IMR-90 (cell line): ENCODE results near the gene RAB30. TPM values are rescaled to one million over a fixed set of nuclear protein-coding genes. Genes with fewer than 3 reads are reported as not detected.

ENCODE experiments used
- ATAC-seq: fragments of 200-7000 bp; cut with Tn5 transposase; 2 replicates; pipeline ENCODE4 v1.9.1; 2020; ENCODE audit warnings: low read depth, mild to moderate bottlenecking, moderate library complexity
- BruUV-seq: library from RNA; stranded (reverse); fragments of 400-500 nt; replicated peaks from 2 replicates; lab custom pipeline; 2021; lab: Mats Ljungman, UMichigan
- CTCF ChIA-PET: fragments of 300-600 bp; formaldehyde crosslinking; extraction: SDS; loops from one replicate; lab custom pipeline; 2021; ENCODE audit warnings: antibody characterized with exemption; lab: Yijun Ruan, JAX
- POLR2A ChIA-PET: fragments of 300-600 bp; sonication (Branson Sonifier 250); formaldehyde crosslinking; loops from one replicate; lab custom pipeline; 2022; ENCODE audit warnings: antibody characterized with exemption; ENCODE audit not compliant: unreplicated experiment; lab: Charles Lee
- DNase-seq: peaks from one replicate; pipeline ENCODE4 v3.0.0; 2013
- H2AFZ ChIP-seq: replicated peaks from 2 replicates; pipeline ENCODE3; 2013; ENCODE audit warnings: low read length, mild to moderate bottlenecking; ENCODE audit not compliant: poor library complexity
- H2AK5ac ChIP-seq: 2 replicates; pipeline ENCODE4 v1.6.1; 2013; ENCODE audit warnings: low read depth, low read length, inconsistent platforms
- H2AK9ac ChIP-seq: replicated peaks from 2 replicates; pipeline ENCODE3; 2013; ENCODE audit warnings: mild to moderate bottlenecking, low read depth, low read length, moderate library complexity; ENCODE audit not compliant: poor library complexity
- H2BK120ac ChIP-seq: 2 replicates; pipeline ENCODE4 v1.6.1; 2013; ENCODE audit warnings: low read depth, low read length, inconsistent platforms
- H2BK15ac ChIP-seq: 3 replicates; pipeline ENCODE4 v1.6.1; 2013; ENCODE audit warnings: low read depth, low read length, inconsistent platforms
- H2BK20ac ChIP-seq: 2 replicates; pipeline ENCODE4 v1.6.1; 2013; ENCODE audit warnings: low read depth, mild to moderate bottlenecking, inconsistent platforms, low read length, moderate library complexity
- H2BK5ac ChIP-seq: 2 replicates; pipeline ENCODE4 v1.6.1; 2013; ENCODE audit warnings: mild to moderate bottlenecking, low read depth, low read length, inconsistent platforms; ENCODE audit not compliant: poor library complexity, severe bottlenecking
- H3K14ac ChIP-seq: replicated peaks from 2 replicates; pipeline ENCODE4 v1.6.1; 2013; ENCODE audit warnings: low read depth, low read length, inconsistent platforms
- H3K18ac ChIP-seq: 2 replicates; pipeline ENCODE4 v1.6.1; 2013; ENCODE audit warnings: low read depth, low read length, control low read depth
- H3K23ac ChIP-seq: 2 replicates; pipeline ENCODE4 v1.6.1; 2013; ENCODE audit warnings: low read depth, low read length, inconsistent platforms
- H3K27ac ChIP-seq: 2 replicates; pipeline ENCODE4 v1.5.1; 2013; ENCODE audit warnings: mild to moderate bottlenecking, control low read depth, low read length; ENCODE audit not compliant: insufficient read depth
- H3K27me3 ChIP-seq: 2 replicates; pipeline ENCODE4 v1.6.1; 2013; ENCODE audit warnings: low read length; ENCODE audit not compliant: control insufficient read depth, insufficient read depth
- H3K36me3 ChIP-seq: 2 replicates; pipeline ENCODE4 v1.6.1; 2013; ENCODE audit warnings: low read length, mixed read lengths; ENCODE audit not compliant: control insufficient read depth, insufficient read depth
- H3K4ac ChIP-seq: 2 replicates; pipeline ENCODE4 v1.6.1; 2013; ENCODE audit warnings: low read depth, low read length, inconsistent platforms
- H3K4me1 ChIP-seq: 2 replicates; pipeline ENCODE4 v1.6.1; 2013; ENCODE audit warnings: low read length, mixed read lengths; ENCODE audit not compliant: control insufficient read depth, insufficient read depth
- H3K4me2 ChIP-seq: 2 replicates; pipeline ENCODE4 v1.6.1; 2013; ENCODE audit warnings: low read depth, mild to moderate bottlenecking, control low read depth, low read length, moderate library complexity
- H3K4me3 ChIP-seq: 2 replicates; pipeline ENCODE4 v1.5.1; 2013; ENCODE audit warnings: low read depth, mild to moderate bottlenecking, control low read depth, low read length, moderate library complexity; ENCODE audit not compliant: insufficient read depth
- H3K56ac ChIP-seq: 2 replicates; pipeline ENCODE4 v1.6.1; 2013; ENCODE audit warnings: low read length, inconsistent platforms; ENCODE audit not compliant: insufficient read depth; ENCODE audit errors: extremely low read depth
- H3K79me1 ChIP-seq, 2 experiments: 2 replicates each; pipeline ENCODE4 v1.6.1; 2013; ENCODE audit warnings: low read length in 2 of 2, inconsistent platforms in 1 of 2, low read depth in 1 of 2
- H3K9ac ChIP-seq: 2 replicates; pipeline ENCODE4 v1.6.1; 2013; ENCODE audit warnings: low read depth, low read length, control low read depth
- H3K9me1 ChIP-seq: 2 replicates; pipeline ENCODE4 v1.6.1; 2013; ENCODE audit warnings: low read length, inconsistent platforms; ENCODE audit not compliant: insufficient read depth
- H3K9me3 ChIP-seq: 2 replicates; pipeline ENCODE4 v1.6.1; 2013; ENCODE audit warnings: low read length; ENCODE audit not compliant: control insufficient read depth, insufficient read depth
- H4K20me1 ChIP-seq: 2 replicates; pipeline ENCODE4 v1.6.1; 2013; ENCODE audit warnings: low read length, inconsistent platforms; ENCODE audit not compliant: insufficient read depth
- H4K5ac ChIP-seq: 2 replicates; pipeline ENCODE4 v1.6.1; 2013; ENCODE audit warnings: mild to moderate bottlenecking, low read depth, low read length, control low read depth
- H4K8ac ChIP-seq, 2 experiments: 2 replicates each; pipeline ENCODE4 v1.6.1; 2013; ENCODE audit warnings: low read depth in 2 of 2, low read length in 2 of 2, control low read depth in 1 of 2, inconsistent platforms in 1 of 2
- H4K91ac ChIP-seq: 2 replicates; pipeline ENCODE4 v1.6.1; 2013; ENCODE audit warnings: low read depth, low read length, inconsistent platforms; ENCODE audit not compliant: insufficient read depth
- BHLHE40 ChIP-seq: fragments of 150-350 bp; IDR thresholded peaks from 2 replicates; pipeline ENCODE4 v1.6.1; 2016; ENCODE audit warnings: mild to moderate bottlenecking, low read depth, low read length
- CEBPB ChIP-seq: IDR thresholded peaks from 2 replicates; pipeline ENCODE4 v1.6.1; 2012; ENCODE audit warnings: low read depth, low read length, improper control_type of control experiment
- CHD1 ChIP-seq: IDR thresholded peaks from 2 replicates; pipeline ENCODE4 v1.6.1; 2012; ENCODE audit warnings: low read depth, low read length, improper control_type of control experiment
- CTCF ChIP-seq: conservative IDR thresholded peaks from 2 replicates; pipeline ENCODE4 v1.5.1; 2012; ENCODE audit warnings: mild to moderate bottlenecking, low read depth, low read length, improper control_type of control experiment
- FOS ChIP-seq: fragments of 150-350 bp; IDR thresholded peaks from 2 replicates; pipeline ENCODE4 v1.6.1; 2016; ENCODE audit warnings: low read depth, low read length
- MAFK ChIP-seq: IDR thresholded peaks from 2 replicates; pipeline ENCODE4 v1.6.1; 2012; ENCODE audit warnings: low read depth, low read length, improper control_type of control experiment
- MAZ ChIP-seq: IDR thresholded peaks from 2 replicates; pipeline ENCODE4 v1.6.1; 2012; ENCODE audit warnings: low read depth, mild to moderate bottlenecking, low read length, improper control_type of control experiment, moderate library complexity, borderline replicate concordance
- MXI1 ChIP-seq: IDR thresholded peaks from 2 replicates; pipeline ENCODE4 v1.6.1; 2012; ENCODE audit warnings: low read depth, mild to moderate bottlenecking, low read length, moderate library complexity, borderline replicate concordance
- NFE2L2 ChIP-seq: fragments of 150-350 bp; IDR thresholded peaks from 2 replicates; pipeline ENCODE4 v1.6.1; 2016; ENCODE audit warnings: low read depth, mild to moderate bottlenecking, low read length
- POLR2A ChIP-seq: IDR thresholded peaks from 2 replicates; pipeline ENCODE4 v1.6.1; 2012; ENCODE audit warnings: mild to moderate bottlenecking, low read depth, low read length
- RAD21 ChIP-seq: IDR thresholded peaks from 2 replicates; pipeline ENCODE4 v1.6.1; 2012; ENCODE audit warnings: low read length, improper control_type of control experiment
- RCOR1 ChIP-seq: IDR thresholded peaks from 2 replicates; pipeline ENCODE4 v1.6.1; 2012; ENCODE audit warnings: mild to moderate bottlenecking, low read length, improper control_type of control experiment; ENCODE audit not compliant: insufficient replicate concordance
- RFX5 ChIP-seq: IDR thresholded peaks from 2 replicates; pipeline ENCODE4 v1.8.0; 2012; ENCODE audit warnings: low read depth, mild to moderate bottlenecking, low read length, moderate library complexity
- SMC3 ChIP-seq: fragments of 150-350 bp; IDR thresholded peaks from 2 replicates; pipeline ENCODE4 v1.6.1; 2016; ENCODE audit warnings: low read depth, mild to moderate bottlenecking, antibody characterized with exemption, low read length, moderate library complexity
- USF2 ChIP-seq: fragments of 150-350 bp; IDR thresholded peaks from 2 replicates; pipeline ENCODE4 v1.6.1; 2017; ENCODE audit warnings: mild to moderate bottlenecking, antibody characterized with exemption, low read length, low read depth
- dilution Hi-C: fragments of 300-500 bp; cut with HindIII; formaldehyde crosslinking; loops from one replicate; pipeline ENCODE4 v1.14.3; 2018; ENCODE audit warnings: low sequenced_read_pairs; ENCODE audit not compliant: unreplicated experiment
- in situ Hi-C: fragments of 300-500 bp; cut with MboI; formaldehyde crosslinking; loops from 3 replicates; pipeline ENCODE4 v1.14.3; 2019; ENCODE audit warnings: low sequenced_read_pairs, inconsistent platforms, mixed read lengths
- intact Hi-C: fragments of 100-400 bp; cut with micrococcal nuclease; formaldehyde crosslinking; loops from 2 replicates; pipeline ENCODE4 v1.10.0; 2022
- polyA plus RNA-seq, 3 experiments: library from polyadenylated mRNA; depleted of rRNA; stranded (reverse); fragments of >200 nt; gene quantifications; 2 replicates each; pipeline ENCODE4 v1.2.3, GENCODE V29; 2012; ENCODE audit warnings: low replicate concordance in 1 of 3
- total RNA-seq: library from RNA; depleted of rRNA; stranded (reverse); fragments of >200 nt; gene quantifications from 2 replicates; pipeline ENCODE4 v1.2.3, GENCODE V29; 2012
- TF ChIP-seq, protein P1 (sequence below): fragments of 150-350 bp; IDR thresholded peaks from 2 replicates; pipeline ENCODE4 v1.6.1; 2016; ENCODE audit warnings: low read depth, mild to moderate bottlenecking, low read length, moderate library complexity, borderline replicate concordance

RAB30 gene
- total and polyA plus RNA-seq, 2 of the 4 experiments (the other 2 are of a cell fraction): 7.2 to 25.6 TPM

GRCh38 chr11:82979824-82980223 lies 91.9 kb downstream of the RAB30 start:
- peak overlapping the region; percentile 64 for H2BK120ac ChIP-seq
- H2AK9ac ChIP-seq: no peak overlapping the region
- H2AFZ ChIP-seq: no peak overlapping the region
- peak overlapping the region; percentile 76; the same call in 1 of the 2 replicates for H4K91ac ChIP-seq
- H2BK20ac ChIP-seq: peak overlapping the region; percentile 77
- no peak overlapping the region for H3K4me2 ChIP-seq
- no TSS peak for BruUV-seq
- no peaks in the 10 kb centered on the region; the same call in 1 of the 2 replicates for H3K9me1 ChIP-seq
- H3K79me1 ChIP-seq: peaks cover 0 to 3% of the 10 kb centered on the region in 2 experiments; a peak in 1 of 4 replicates
- peak overlapping the region; percentile 53 for H2BK5ac ChIP-seq
- peak overlapping the region; percentile 22 to 70 for H4K8ac ChIP-seq
- peak overlapping the region; percentile 53 for H3K27ac ChIP-seq
- no peak overlapping the region for H3K23ac ChIP-seq
- H4K20me1 ChIP-seq: no peaks in the 10 kb centered on the region
- DNase-seq (no peak), ATAC-seq (no peak)
- dilution Hi-C loops: no loop called here
- H4K5ac ChIP-seq: peak overlapping the region; percentile 91; the same call in 1 of the 2 replicates
- ChIA-PET POLR2A (no interaction called here), CTCF (no interaction called here)
- intact Hi-C loops: loop anchor here (5.0 kb wide), 1 partner anchor 177 kb away; the partner anchor contains the start of gene PCF11
- no peaks in the 10 kb centered on the region for H3K9me3 ChIP-seq
- no peaks in the 10 kb centered on the region for H3K27me3 ChIP-seq
- peak overlapping the region; percentile 74 for H3K14ac ChIP-seq
- in situ Hi-C loops: no loop called here
- peaks cover 11% of the 10 kb centered on the region for H3K36me3 ChIP-seq
- H2AK5ac ChIP-seq: peak overlapping the region; percentile 31; the same call in 1 of the 2 replicates
- no peak overlapping the region for H3K4me3 ChIP-seq
- peak overlapping the region; percentile 93; the same call in 1 of the 2 replicates for H3K18ac ChIP-seq
- 0 out of 2 replicates have a peak overlapping the region, but pooled peaks have one; percentile 23 for H3K56ac ChIP-seq
- TF ChIP-seq CHD1: no peak
- TF ChIP-seq CTCF: no peak
- no peak for TF ChIP-seq MXI1
- no peak for TF ChIP-seq CEBPB
- no peak for TF ChIP-seq USF2
- no peak for TF ChIP-seq RFX5
- no peak for TF ChIP-seq RAD21
- no peak for TF ChIP-seq BHLHE40
- no peak for TF ChIP-seq MAFK
- TF ChIP-seq, protein P1, sequence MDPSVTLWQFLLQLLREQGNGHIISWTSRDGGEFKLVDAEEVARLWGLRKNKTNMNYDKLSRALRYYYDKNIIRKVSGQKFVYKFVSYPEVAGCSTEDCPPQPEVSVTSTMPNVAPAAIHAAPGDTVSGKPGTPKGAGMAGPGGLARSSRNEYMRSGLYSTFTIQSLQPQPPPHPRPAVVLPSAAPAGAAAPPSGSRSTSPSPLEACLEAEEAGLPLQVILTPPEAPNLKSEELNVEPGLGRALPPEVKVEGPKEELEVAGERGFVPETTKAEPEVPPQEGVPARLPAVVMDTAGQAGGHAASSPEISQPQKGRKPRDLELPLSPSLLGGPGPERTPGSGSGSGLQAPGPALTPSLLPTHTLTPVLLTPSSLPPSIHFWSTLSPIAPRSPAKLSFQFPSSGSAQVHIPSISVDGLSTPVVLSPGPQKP: no peak
- TF ChIP-seq MAZ: no peak
- no peak for TF ChIP-seq NFE2L2
- no peak for TF ChIP-seq POLR2A
- TF ChIP-seq FOS: no peak
- no peak for TF ChIP-seq RCOR1
- TF ChIP-seq SMC3: no peak
- peaks cover 3% of the 10 kb centered on the region for H3K4me1 ChIP-seq
- H2BK15ac ChIP-seq: peak overlapping the region; percentile 34; the same call in 2 of the 3 replicates
- H3K4ac ChIP-seq: peak overlapping the region; percentile 76
- H3K9ac ChIP-seq: no peak overlapping the region; the same call in 1 of the 2 replicates
